HG03064 (cell line): ENCODE results near the gene CPB2.

Experiments
- ATAC-seq: cut with Tn5 transposase; IDR thresholded peaks from one replicate; pipeline ENCODE4 v1.9.1; 2021; ENCODE audit warnings: low read depth; ENCODE audit not compliant: unreplicated experiment

The CPB2 gene

DNA sequence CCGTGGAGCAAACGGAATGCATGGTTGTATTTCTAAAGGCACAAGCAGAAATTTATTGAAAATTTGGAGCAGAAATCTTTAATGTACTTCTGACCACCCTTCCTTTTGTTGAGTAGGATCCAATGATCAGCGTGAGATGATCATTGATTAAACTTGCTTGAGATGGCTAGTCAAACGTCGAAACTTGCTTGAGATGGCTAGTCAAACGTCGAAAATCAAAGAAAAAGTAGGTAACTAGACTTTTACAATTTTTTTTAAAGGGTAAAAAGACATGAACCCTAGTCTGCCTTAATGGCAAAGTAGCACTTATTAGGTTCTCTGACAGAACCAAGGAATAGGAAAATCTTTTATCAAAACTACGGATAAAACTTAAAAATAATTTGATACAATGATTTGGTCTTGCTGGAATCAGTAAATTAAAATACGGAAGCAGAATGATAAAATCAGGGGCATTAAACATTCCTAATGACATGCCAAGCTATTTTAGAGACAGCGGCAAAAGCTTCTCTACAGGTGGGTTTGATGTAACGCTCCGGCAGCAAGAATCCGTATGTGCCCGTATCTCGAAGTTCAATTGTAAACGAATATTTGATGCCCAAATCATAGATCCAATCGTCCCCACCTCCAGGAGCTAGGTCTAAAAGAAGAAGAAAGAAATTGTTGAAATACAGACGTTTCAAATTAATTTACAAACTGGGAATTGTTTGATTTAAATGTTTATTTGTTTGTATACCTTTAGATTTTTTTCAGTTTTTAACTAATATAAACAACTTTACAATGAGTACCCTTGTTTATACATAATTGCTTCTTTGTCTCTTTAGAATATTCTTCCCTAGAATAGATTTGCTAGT, 51.4 kb downstream of the CPB2 start:
- ATAC-seq = no peak

DNA sequence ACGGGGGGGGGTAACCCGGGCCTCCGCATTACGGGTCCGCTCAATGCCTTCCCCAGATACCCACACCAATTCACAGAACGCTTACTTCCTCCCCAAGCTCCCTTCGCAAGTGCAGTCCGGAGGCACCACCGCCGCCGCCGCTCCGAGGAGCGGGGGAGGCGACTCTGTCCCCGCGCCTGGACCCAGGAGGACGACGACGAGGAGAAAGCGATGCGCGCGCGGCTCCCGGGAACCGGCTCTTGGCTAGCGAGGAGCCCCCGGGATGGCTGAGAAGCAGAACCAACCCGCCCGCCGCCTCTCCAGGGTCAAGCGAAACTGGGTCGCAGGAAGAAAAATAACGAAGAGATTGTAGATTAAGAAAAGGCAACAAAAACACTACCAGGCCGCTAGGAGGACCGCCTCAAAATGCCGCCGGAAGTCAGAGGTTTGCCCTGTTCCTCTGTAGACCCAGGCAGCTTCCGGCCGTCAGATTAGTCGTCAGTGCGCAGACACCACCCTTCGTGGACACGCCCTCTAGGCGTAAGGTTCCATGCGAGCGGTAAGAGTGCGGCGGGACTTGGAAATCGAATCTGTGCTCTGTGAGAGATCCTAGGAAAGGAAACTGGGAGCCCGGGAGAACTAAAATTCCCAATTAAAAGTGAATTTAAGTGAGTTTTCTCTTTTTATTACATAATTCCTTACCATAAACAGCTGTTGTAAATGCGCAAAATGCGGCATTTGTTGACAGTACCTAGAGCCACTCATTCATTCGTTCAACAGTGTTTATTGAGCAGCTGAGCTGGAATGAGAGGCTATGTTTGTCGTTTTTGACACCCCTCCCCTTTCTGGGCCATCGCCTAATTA, 52.3 kb downstream of the CPB2 start, which contains the start of gene ZC3H13:
Gene ZC3H13, minus strand, starts transcription at position 428 of the 843 bp plus-strand sequence. CDS start 7,239 bp downstream, outside the sequence.
- peak; percentile 97 for ATAC-seq

DNA sequence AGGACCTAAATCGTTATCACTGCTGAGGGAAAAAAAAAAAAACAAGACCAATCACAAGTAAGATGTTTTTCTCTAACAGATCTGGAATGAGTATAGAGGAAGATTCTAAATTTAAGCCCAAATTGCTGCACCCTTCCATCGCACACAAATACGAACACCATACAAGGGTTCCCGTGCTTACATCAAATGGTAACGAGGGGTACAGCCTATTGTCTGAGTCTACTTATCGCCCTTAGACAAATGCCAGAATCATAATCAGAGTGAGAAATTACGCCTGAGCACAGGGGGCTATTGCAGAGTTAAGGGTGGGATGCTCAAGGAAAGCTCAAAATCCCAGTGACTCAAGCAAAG, 52.9 kb downstream of the CPB2 start:
- peak; percentile 16 for ATAC-seq

DNA sequence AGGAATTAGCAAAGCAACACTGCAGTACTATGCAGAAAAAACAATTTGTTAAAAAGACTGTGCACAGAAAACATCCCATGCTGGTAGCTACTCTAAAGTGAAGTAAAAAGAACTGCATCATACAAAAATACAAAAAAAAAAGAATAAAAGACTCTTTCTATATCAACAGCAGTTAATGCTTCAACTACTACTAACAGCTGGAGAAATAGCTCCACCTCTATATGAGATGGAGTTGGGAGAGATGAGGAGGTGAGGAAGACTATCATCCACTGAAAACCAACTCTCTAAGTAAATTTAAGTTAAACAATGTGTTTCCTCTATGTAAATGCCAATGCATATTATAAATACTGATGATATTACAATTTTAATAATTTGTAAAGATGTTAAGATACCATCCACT, 54.1 kb downstream of the CPB2 start:
- ATAC-seq = no peak

DNA sequence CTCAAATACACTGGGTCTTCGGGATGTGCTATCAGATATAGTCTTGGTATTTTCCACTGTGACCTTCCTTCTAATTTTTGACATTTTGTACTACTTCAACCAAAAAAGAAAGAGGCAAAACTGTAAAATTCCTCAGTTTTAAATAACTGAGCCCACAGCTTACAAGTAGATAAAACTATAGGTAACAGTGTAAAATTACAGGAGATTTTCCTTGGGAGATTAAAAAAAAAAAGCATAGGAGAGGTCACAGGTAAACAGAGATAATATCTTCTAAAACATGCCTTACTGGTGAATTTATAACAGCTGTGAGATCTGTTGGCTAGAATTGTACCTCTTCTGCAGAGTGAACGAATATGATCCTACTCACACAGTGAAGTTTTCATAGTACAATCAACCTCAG, 59.4 kb downstream of the CPB2 start:
- no peak for ATAC-seq

DNA sequence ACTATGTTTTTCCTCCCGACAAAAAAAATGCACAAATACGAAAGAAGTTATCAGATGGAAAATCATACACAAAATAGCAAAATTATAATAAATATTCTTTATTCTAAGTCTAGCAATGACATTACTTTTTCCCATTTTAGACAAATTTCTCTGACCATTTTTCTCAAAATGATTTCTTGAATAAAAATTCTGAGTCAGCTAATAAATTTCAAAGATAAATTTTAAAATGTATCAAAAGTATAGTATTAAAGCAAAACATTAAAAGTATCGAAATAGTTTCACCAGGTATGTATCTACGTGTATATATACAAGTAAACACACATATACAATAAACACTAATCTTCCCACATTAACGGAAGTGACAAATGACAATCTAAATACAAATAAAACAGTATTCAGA, 61.2 kb downstream of the CPB2 start:
- ATAC-seq = no peak

DNA sequence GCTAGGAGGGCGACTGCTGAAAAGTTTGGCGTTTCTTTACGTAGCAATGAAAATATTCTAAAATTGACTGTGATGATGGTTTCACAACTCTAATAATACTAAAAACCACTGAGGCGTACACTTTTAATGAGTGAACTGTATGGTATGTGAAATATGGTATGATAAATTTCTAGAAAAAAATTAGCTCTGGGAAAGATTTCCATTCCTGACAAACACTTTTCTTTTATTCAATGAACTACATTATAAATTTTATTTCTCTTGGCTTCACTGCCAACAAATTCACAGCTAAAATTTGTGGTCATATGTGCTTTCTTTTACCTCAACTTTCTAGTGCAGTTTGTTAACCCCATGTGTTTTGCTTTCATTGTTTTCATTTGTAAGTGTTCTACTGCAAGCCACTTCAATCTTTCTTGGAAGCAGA, 63.4 kb downstream of the CPB2 start:
- ATAC-seq = no peak

DNA sequence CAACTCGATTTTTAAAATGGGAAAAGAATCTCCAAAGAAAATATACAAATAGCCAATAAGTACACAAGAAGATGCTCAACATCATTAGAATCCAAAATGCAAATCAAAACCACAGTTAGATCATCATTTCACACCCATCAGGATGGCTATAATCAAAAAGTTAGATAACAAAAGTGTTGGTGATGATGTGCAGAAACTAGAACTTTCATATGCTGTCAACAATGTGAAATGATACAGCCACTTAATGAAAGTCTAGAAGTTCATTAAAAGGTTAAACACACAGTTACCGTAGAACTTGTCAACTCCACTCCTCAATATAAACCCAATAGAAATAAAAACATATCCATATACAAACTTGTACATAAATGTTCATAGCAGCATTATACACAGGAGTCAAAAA, 64.1 kb downstream of the CPB2 start:
- no peak for ATAC-seq

DNA sequence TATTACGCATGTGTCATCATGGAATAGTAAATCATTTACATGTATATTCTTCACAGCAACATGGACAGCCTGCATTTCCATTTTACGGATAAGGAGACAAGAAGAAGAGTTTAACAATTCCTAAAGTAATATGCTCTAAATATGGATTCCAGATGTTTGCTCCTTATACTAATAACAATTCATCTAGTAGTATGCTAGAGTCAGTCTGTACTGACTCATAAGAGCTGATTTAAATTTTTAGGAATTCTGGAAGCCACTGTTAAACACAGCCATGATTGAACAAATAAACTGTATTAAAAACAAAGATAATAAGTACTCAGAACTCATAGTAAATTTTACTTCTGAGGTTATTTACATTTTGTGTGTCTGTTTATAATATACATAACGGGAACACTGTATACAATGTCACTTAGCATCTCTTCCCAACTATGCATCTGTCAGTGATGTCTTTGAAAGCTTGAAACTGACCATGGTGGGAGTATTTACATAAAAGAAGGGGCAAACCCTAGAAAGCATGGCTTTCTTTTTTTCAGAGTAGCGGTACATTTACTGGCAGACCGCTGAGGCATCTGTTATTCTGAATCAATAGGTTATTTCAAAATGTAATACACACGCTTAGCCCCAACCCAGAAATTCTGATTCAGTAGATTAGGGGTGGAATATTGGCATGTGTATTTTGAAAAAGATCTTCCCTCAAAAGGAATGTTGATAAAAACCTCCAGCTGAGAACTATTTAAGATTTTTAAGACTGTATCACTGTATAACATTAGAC, 65.2 kb downstream of the CPB2 start:
- no peak for ATAC-seq

DNA sequence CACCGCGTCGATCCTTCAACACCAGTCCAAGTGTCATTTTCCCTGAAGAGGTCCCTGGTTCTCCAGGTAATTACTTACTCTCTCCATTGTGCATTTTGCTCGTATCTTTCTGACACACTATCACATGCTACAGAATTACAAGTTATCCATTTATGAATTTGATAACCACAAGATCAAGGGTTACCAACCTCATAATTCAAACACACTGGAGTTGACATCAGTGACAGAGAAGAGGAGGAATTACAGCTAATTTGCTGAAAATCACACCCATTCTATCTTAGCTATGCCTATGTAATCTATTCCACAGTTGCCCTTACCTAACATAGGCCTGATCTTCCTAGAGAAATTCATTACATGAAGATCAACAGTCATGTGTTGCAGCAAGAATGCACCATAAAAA, 66.5 kb downstream of the CPB2 start:
- ATAC-seq = no peak

DNA sequence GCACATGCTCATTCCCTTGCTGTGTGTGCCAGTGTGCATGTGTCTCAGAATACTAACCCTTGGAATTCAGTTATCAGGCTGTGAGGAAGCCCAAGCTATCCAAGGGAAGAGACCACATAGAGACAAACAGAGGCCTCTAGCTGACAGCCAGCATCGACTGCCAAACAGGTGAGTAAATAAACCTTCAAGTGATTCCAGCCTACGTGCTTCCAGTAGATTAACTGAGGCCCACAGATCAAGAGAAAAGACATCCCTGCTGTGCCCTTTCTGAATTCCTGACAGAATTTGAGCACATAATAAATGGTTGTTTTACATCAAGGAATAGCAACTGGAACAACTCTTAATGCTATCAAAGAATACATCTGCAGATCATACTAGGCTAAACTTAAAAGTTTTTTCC, 69.8 kb downstream of the CPB2 start:
- no peak for ATAC-seq

DNA sequence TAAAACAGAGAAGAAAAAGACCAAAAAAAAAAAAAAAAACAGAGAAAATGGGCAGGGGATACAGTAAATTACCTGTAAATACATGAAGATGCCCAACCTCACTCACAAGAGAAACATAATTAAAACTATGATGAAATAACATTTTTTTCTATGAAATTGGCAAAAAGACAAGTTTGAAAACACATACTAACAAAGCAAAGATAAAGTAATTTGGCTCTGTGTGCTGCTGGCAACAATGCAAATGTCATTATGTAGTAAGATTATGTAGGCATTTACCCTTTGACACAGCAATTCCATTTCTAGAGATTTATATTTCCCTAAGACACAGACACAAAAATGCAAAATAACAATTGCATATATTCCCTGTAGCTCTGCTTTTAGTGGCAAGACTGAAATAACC, 72.5 kb downstream of the CPB2 start:
- ATAC-seq = no peak

DNA sequence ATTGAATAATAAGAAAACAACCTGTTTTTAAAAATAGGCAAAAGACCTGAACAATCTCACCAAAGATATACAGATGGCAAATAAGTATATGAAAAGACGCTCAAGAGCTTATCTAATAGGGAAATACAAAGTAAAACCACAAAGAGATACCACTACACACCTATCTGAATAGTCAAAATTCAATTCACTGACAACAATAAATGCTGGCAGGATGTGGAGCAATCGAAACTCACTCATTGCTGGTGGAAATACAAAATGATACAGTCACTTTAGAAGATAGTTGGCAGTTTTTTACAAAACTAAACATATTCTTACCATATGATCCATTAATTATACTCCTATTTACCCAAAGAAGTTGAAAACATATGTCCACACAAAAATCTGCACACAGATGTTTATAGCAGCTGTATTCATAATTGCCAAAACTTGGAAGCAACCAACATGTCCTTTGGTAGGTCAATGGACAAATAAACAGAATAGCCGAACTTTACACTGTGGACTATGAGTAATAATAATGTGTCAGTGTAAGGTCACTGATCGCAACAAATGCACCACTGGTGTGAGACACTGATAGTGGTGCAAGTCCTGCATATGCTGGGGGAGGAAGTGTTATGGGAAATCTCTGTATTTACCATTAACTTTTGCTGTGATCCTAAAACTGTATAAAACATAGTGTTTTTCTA, 73.1 kb downstream of the CPB2 start:
- ATAC-seq = no peak

DNA sequence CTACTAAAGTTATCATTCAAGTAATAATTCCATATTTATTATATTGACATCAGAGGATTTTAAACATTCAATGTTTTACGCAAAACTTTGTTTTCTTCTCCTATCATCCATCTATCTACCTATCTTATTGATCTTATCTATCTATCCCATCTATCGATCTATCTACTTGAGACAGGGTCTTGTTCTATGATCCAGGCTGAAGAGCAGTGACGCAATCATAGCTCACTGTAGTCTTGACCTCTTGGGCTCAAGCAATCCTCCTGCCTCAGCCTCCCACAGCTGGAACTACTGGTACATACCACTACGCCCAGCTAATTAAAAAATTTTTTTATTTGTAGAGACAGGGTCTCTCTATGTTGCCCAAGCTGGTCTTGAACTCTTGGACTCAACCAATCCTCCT, 79.7 kb downstream of the CPB2 start:
- ATAC-seq = no peak

DNA sequence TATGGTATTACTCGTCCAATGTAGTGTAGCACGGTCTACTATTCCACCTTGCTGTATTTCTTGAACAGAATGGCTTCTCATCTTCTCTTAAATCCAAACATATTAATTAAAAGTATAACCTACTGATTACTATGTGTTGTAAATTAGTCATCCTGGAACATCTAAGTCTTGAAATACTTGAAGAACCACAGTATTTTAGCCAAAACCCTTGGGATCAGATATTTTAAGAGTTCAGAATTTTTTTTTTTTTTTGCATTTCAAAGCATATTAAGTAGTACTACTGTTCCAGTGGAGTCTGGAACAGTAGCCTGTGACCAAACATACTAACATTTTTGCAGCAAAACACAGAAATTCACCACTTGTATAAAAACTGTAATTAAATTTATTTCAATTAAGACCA, 82.4 kb downstream of the CPB2 start:
- ATAC-seq = no peak

DNA sequence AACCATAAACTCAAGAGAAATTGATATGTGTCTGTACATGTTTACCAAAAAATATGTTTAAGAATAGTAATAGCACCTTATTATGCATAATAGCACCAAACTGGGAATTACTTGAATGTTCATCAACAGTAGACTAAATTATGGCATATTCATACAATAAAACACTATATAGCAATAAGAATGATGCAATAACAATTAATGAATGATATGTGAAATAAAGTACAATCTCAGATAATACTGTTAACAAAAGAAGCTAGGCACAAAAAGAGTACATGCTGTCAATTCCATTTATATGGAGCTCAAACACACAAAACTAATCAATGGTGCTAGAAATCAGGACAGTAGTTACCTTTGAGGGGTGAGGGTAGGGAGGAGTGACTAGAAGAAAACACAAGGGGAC, 88.6 kb downstream of the CPB2 start:
- no peak for ATAC-seq

DNA sequence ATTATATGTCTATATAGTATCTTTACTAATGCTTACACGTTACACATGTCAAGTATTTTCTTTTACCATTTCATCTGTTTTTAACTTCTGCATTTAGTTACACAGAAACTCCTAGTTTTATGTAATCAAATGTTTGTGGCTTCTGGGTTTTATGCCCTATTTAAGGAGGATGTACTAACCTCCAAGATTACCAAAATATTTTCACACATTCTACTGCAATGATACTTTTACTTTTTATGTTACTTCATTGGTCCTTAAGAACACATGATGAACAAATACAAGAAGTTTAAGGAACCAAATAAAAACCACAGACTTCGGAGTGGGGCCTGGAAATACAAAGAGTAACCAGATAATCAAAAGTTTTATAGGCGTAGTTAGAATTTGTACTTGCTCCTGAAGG, 89.5 kb downstream of the CPB2 start:
- no peak for ATAC-seq

DNA sequence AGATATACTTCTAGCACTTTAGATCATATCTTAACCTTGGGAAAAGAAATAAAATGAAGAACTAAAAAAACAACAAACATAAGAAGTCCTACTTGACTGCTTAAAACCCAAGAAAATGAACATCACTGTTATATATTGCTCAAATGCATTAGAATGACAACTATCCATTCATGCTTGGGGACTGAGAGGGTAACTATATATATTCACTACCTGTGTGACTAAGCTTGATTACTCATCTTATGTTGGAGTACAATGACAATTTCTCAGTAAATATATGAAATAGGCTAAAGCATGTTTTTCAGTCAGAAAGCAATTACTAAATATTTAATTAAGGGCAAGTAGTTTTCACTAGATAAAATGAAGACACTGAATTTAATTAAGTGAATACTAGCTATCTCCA, 92.4 kb downstream of the CPB2 start:
- no peak for ATAC-seq

DNA sequence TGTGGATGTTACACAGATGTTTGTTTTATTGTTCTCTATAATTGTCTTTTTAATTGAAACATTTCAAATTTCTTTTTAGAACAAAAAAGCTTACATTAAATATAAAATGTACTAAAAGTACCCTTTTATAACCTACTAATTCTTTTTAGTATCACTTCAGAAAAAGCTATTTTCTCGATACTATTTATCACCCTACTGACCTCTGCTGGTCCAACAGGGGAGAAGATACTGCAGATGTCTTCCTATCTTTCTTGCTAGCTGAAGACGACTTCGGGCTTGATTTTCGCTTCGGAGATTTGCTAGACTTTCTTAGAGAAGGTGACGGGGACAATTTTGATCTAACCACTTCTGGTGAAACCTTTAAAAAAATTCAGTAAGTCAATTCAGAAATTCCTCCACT, 94.7 kb downstream of the CPB2 start:
- no peak for ATAC-seq

DNA sequence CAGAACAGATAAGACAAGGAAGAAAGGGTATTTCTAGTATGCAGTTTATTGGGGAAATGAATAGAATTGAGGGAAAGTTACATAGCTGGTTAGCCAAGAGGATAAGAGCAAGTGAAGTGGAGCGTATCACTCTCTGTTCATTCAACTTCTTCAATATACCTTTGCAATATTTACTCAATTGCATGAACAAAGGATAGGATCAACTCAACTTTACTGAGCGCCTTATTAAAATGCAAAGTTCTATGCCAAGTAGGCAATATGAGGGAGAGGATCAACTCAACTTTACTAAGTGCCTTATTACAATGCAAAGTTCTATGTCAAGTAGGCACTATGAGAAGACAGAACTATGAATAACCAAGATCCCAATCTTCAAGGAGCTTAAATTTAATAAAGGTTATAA, 96.2 kb downstream of the CPB2 start:
- ATAC-seq = no peak
